ENCODE measurements around the gene KIAA1614. TPM values are rescaled to one million over a fixed set of nuclear protein-coding genes. Genes with fewer than 3 reads are reported as not detected.

The KIAA1614 gene, protein sequence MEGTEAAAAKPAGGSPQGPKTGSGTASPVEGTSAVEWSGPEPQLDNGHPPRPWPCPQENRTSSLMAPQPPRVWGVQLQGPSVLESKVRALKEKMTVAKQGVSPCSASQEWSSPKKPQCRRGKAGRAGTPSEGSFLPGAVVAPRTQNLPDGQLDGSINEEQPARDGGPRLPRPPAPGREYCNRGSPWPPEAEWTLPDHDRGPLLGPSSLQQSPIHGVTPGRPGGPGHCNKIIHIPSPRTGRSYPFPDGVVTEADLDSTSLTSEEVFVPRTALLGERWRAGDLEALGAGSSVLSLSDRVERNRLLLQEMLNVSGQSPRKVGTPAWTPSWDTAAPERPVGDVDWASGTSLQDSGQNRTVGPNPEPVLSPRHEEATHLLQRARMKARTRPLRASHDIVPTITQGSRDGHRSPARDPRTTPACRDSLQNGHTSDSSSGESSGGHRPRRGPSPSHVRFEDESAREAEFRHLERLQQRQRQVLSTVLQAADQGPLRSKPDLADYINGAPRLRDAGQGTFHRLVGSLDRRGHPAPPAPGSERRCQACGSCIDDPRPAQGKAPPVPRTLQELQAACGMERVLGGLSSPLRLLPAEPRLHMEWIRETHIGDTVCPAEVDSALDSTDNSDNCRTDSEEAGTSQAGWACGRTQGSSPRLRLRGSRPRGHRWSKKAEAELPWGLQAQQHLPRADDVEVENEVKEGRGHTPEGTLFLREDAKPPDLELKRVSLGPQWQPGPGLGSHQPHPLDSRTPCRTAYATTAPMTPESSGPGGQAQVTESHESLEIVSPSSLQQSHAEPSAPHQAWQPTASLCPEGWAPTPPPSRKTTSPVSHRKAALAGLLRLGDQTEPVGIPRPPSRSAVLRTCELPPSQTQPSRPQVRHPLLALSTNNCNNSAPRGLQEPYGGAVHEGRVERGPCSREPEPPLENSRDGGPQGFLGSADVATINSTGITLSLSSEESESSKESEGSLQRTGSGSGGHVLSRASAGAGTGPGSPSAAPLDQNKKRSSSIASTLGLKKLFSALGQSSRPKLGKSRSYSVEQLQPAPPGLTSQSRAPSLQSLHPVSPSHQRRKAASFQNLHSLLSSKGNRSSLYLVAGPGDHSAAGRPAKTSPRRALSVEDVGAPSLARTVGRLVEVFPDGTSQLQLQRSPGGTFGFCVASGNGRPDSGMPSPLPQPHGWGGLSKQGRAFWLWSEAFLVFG
- total RNA-seq (2022; extraction: Qiagen RNA extraction) = 0.69 to 1.6 TPM (median 1.2 TPM) in 5 replicates

GRCh38 chr1:180912801-180913565, at the start of gene KIAA1614:
TSS of gene KIAA1614 (plus strand) at chr1:180912897. CDS start at chr1:180913244, 347 bp downstream.

Other genes with a start within 250 kb of the KIAA1614 start
- gene STX6, start 110.0 kb downstream of the KIAA1614 start, total RNA-seq (2022; extraction: Qiagen RNA extraction) = 11.1 to 11.8 TPM (median 11.3 TPM) in 5 replicates
- gene MR1, start 121.1 kb downstream of the KIAA1614 start, total RNA-seq (2022; extraction: Qiagen RNA extraction) = 5.5 to 6.9 TPM (median 5.8 TPM) in 5 replicates
- 20.4 to 38.3 TPM (median 32.8 TPM) in 5 replicates for gene IER5, start 175.8 kb downstream of the KIAA1614 start, total RNA-seq (2022; extraction: Qiagen RNA extraction)

Data from A549 treated with AZD2906 at 1 μM for 4 hours (cell line).